ENCODE data around the gene KNDC1. TPM values are rescaled to one million over a fixed set of nuclear protein-coding genes. Genes with fewer than 3 reads are reported as not detected.

KNDC1 gene
- polyA plus RNA-seq, 1 donor (not counting 4 experiments of a cell fraction or from before 2014, with no cell fraction given): 0.20 TPM

- Histone ChIP-seq H3K9me1 (ENCODE audit: control insufficient read depth, extremely low read depth, insufficient read depth, low read length) (no peaks in the 10 kb centered on the region), H3K4me2 (ENCODE audit: control insufficient read depth, extremely low read depth, insufficient read depth, low read depth, low read length) (no peak overlapping the region), H3K4me3 (ENCODE audit: control insufficient read depth in 2 of 3, extremely low read depth in 1 of 3, insufficient read depth in 2 of 3, low read depth in 1 of 3, low read length in 3 of 3) (no peak overlapping the region), H3K27ac (ENCODE audit: control insufficient read depth, insufficient read depth, low read length) (no peak overlapping the region), H2AFZ (ENCODE audit: control insufficient read depth, low read length) (no peak overlapping the region), H4K20me1 (ENCODE audit: control insufficient read depth, extremely low read depth, insufficient read depth, low read length) (no peaks in the 10 kb centered on the region), H3K9me3 (ENCODE audit: control insufficient read depth, low read depth, low read length) (peaks cover 7% of the 10 kb centered on the region), H3K4me1 (ENCODE audit: control insufficient read depth, extremely low read depth, insufficient read depth, low read length) (no peaks in the 10 kb centered on the region), H3K36me3 (ENCODE audit: control insufficient read depth in 2 of 2, extremely low read depth in 1 of 2, insufficient read depth in 2 of 2, low read length in 2 of 2) (no peaks in the 10 kb centered on the region), H3K9ac (ENCODE audit: control insufficient read depth, extremely low read depth, insufficient read depth, low read length) (no peak overlapping the region), H3K79me2 (ENCODE audit: control insufficient read depth, insufficient read depth, low read length) (no peaks in the 10 kb centered on the region), H3K27me3 (ENCODE audit: control insufficient read depth, extremely low read depth, insufficient read depth, low read length) (no peaks in the 10 kb centered on the region)
- dilution Hi-C loops (cut with MboI; ENCODE audit: extremely low pct_ligation_motif_present, low sequenced_read_pairs): no loop called here
- DNase-seq (ENCODE audit: low read depth, low spot score) (no peak), FAIRE-seq (no peak)
- TF ChIP-seq, protein P1, sequence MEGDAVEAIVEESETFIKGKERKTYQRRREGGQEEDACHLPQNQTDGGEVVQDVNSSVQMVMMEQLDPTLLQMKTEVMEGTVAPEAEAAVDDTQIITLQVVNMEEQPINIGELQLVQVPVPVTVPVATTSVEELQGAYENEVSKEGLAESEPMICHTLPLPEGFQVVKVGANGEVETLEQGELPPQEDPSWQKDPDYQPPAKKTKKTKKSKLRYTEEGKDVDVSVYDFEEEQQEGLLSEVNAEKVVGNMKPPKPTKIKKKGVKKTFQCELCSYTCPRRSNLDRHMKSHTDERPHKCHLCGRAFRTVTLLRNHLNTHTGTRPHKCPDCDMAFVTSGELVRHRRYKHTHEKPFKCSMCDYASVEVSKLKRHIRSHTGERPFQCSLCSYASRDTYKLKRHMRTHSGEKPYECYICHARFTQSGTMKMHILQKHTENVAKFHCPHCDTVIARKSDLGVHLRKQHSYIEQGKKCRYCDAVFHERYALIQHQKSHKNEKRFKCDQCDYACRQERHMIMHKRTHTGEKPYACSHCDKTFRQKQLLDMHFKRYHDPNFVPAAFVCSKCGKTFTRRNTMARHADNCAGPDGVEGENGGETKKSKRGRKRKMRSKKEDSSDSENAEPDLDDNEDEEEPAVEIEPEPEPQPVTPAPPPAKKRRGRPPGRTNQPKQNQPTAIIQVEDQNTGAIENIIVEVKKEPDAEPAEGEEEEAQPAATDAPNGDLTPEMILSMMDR (optimal IDR thresholded peaks at IDR 0.05 in 1 of 3, IDR thresholded peaks at IDR 0.05 in 1 of 3, conservative IDR thresholded peaks at IDR 0.05 in 1 of 3; ENCODE audit: extremely low read depth in 1 of 3, insufficient read depth in 2 of 3, low read length in 3 of 3): no peak
- TF ChIP-seq EZH2 (IDR thresholded peaks at IDR 0.05; ENCODE audit: low read length): no peak
Observed at GRCh38 chr10:133129071-133129858, 30.8 kb upstream of the KNDC1 start.

DNA sequence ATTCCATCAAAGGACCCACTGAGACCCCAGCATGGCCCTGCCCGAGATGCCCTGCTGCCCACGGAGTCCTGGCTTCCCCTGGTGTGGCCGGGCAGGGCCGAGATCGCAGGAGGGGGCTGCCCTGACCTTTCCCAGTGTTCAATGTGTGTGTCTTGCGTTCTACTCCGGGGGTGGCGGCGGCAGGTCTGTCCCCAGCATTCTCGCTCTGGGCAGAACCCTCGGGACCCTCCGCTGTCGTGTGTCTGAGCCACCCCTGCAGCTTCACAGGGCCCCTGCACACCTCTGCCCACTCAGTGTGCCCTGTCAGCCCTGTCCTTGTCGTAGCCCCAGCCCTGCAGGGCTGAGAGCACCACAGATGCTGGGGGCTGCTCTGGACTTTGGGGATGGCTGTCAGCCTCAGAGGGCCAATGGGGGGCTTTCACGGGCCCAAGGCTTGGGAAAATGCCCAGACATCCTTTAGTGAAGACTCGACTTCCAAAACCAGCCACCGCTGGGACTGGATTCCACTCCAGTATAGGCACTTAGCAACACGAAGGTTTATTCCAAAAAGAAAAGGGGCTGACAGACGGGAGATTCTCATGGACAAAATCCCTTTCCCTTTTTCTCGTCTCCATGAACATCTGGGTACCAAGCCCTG lies 30.0 kb upstream of the KNDC1 start:
- no peak for TF ChIP-seq EZH2 (IDR thresholded peaks at IDR 0.05; ENCODE audit: low read length)
- TF ChIP-seq, protein P1 (optimal IDR thresholded peaks at IDR 0.05 in 1 of 3, IDR thresholded peaks at IDR 0.05 in 1 of 3, conservative IDR thresholded peaks at IDR 0.05 in 1 of 3; ENCODE audit: extremely low read depth in 1 of 3, insufficient read depth in 2 of 3, low read length in 3 of 3): no peak
- Histone ChIP-seq H3K4me1 (ENCODE audit: control insufficient read depth, extremely low read depth, insufficient read depth, low read length) (no peaks in the 10 kb centered on the region), H3K27ac (ENCODE audit: control insufficient read depth, insufficient read depth, low read length) (no peak overlapping the region), H3K79me2 (ENCODE audit: control insufficient read depth, insufficient read depth, low read length) (no peaks in the 10 kb centered on the region), H3K9me1 (ENCODE audit: control insufficient read depth, extremely low read depth, insufficient read depth, low read length) (no peaks in the 10 kb centered on the region), H2AFZ (ENCODE audit: control insufficient read depth, low read length) (no peak overlapping the region), H4K20me1 (ENCODE audit: control insufficient read depth, extremely low read depth, insufficient read depth, low read length) (no peaks in the 10 kb centered on the region), H3K4me3 (ENCODE audit: control insufficient read depth in 2 of 3, extremely low read depth in 1 of 3, insufficient read depth in 2 of 3, low read depth in 1 of 3, low read length in 3 of 3) (no peak overlapping the region), H3K36me3 (ENCODE audit: control insufficient read depth in 2 of 2, extremely low read depth in 1 of 2, insufficient read depth in 2 of 2, low read length in 2 of 2) (no peaks in the 10 kb centered on the region), H3K27me3 (ENCODE audit: control insufficient read depth, extremely low read depth, insufficient read depth, low read length) (no peaks in the 10 kb centered on the region), H3K9ac (ENCODE audit: control insufficient read depth, extremely low read depth, insufficient read depth, low read length) (no peak overlapping the region), H3K4me2 (ENCODE audit: control insufficient read depth, extremely low read depth, insufficient read depth, low read depth, low read length) (no peak overlapping the region), H3K9me3 (ENCODE audit: control insufficient read depth, low read depth, low read length) (peaks cover 7% of the 10 kb centered on the region)
- dilution Hi-C loops (cut with MboI; ENCODE audit: extremely low pct_ligation_motif_present, low sequenced_read_pairs): no loop called here
- DNase-seq (ENCODE audit: low read depth, low spot score): no peak
- FAIRE-seq: no peak
